HTR-8/SVneo (cell line): ENCODE results near the gene CMC1.
A peak's percentile ranks its signal among the peaks of the same experiment; 100 is the strongest.
"Not testable (repeated sequence)": the region's sequence is repeated elsewhere in the genome, so short reads cannot be mapped to it uniquely, and the experiment has no call there.

Experiments
- DNase-seq: peaks from one replicate; pipeline ENCODE4 v3.0.0; 2011; ENCODE audit warnings: low spot score, mixed read lengths; ENCODE audit not compliant: insufficient read length
- FAIRE-seq: peaks from 2 replicates; lab custom pipeline; 2011; peaks lifted over from hg19 to GRCh38; lab: Jason Lieb, UNC

The CMC1 gene

DNA sequence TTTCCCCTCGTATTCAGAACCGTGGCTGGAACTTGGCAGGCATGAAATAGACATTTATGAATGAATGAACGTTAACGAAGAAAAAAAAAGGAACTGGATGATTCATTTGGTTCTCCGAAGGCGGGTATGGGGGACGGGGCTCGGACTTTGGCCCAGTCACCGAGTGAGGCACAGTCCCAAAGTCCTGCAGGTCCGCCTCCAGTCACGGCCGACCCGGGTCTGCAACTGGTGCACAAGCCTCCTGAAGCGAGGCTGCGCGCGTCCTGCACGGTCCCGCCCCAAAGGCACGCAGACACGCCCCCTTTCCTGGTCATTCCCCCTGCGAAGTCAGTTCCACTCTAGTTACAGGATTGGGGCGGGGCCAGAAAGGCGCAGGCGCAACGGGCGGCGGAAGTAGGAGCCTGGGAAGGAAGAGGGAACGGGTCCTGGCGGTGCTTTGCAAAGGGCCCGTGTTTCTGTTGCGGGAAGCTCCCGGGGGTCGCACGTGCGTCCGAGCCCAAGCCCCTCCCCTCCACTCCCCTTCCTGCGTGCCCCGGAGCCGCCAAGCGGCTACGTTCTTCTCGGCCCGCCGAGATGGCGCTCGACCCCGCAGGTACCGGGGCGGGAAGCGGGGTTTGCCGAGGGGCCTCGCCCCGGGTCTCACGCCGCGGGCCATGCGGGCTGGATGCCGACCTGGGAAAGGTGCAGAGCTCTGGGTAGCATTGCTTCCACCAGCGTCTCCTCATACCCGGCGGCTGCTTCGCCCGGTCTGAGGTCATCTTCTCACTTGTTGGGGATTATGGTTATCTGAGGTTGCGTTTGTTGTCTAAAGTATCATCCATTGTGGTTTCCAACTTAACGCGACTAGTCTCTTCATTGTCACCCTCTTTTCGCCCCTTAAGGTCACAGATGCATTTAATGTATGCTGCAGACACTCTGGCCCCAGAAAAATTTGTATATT is at the start of gene CMC1:
CMC1 (plus strand) TSS at position 399 of the 940 bp plus-strand sequence; CDS start at position 574, 175 bp downstream.
- DNase-seq (peak; percentile 95), FAIRE-seq (peak; percentile 93)

GRCh38 chr3:28198161-28198560 is 43.3 kb upstream of the CMC1 start:
- DNase-seq = no peak
- FAIRE-seq = no peak

GRCh38 chr3:28198974-28199373 is 42.4 kb upstream of the CMC1 start:
- DNase-seq (no peak), FAIRE-seq (no peak)

DNA sequence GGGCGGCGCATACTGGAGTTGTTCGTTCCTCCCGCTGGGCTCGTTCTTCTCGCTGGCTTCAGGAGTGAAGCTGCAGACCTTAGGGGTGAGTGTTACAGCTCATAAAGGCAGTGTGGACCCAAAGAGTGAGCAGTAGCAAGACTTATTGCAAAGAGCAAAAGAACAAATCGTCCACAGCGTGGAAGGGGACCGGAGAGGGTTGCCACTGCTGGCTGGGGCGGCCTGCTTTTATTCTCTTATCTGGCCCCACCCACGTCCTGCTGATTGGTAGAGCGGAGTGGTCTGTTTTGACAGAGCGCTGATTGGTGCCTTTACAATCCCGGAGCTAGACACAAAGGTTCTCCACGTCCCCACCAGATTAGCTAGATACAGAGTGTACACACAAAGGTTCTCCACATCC is 41.8 kb upstream of the CMC1 start:
- DNase-seq, FAIRE-seq: not testable (repeated sequence)

GRCh38 chr3:28200366-28200848 is 41.0 kb upstream of the CMC1 start:
- not testable (repeated sequence) for DNase-seq, FAIRE-seq

- FAIRE-seq (no peak), DNase-seq (no peak)
Observed at GRCh38 chr3:28206479-28206878, 34.9 kb upstream of the CMC1 start.

DNA sequence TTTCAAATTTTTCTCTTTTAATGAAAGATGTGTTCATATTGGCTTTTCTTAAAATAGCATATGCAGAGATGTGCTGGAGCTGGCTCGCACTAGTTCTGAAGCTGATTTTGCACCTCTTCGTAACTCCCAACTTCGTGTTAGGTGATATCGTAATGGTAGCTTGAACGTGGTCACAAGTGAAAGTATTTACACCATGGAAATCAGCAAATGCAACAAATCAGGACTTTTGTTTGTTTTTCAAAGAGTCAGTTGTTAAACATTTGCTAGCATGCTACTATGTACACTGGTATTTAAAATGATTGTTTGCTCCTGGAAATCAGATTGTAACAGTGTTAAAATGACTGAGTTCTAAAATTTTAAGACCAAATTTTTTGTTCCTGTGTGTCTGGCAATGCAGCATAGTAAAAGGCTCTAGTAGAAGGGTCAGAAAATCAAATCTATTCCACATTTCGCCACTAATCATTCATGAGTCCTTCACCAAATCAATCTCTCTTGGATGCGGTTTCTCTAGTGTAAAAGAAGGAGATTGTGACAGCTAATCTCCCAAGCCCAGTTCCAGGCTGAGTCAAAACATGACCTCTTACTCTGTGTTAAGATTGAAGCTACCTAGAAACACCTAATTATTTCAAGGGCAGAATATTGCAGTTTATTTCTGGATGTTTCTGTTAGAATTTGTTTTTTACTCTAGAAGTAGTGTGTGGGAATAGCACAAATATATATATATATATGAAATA is 34.3 kb upstream of the CMC1 start:
- no peak for DNase-seq
- FAIRE-seq = no peak

GRCh38 chr3:28210968-28211713 is 30.3 kb upstream of the CMC1 start:
- no peak for DNase-seq
- no peak for FAIRE-seq

DNA sequence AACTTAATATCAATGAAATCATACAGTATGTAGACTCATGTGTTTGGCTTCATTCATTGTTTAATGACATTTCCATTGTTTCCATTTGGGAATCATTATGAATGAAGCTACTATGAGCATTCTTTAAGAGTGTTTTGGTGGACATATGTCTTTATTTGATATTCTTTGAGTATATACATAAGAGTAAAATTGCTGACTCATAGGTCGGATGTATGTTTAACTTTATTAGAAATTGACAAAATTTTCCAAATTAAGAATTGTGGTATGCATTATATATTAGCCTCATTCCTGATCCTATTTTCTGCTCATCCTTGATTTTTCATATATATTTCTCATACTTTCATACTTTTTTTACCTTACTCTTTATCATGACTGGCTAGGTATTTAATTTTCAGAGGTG is 28.7 kb upstream of the CMC1 start:
- FAIRE-seq (no peak), DNase-seq (no peak)

GRCh38 chr3:28215407-28215806 is 26.0 kb upstream of the CMC1 start:
- DNase-seq (no peak), FAIRE-seq (no peak)

- DNase-seq (no peak), FAIRE-seq (no peak)
Observed at GRCh38 chr3:28218071-28218916, 23.1 kb upstream of the CMC1 start.

GRCh38 chr3:28218917-28219198 is 22.6 kb upstream of the CMC1 start:
- no peak for DNase-seq
- no peak for FAIRE-seq

GRCh38 chr3:28224430-28224829 is 17.0 kb upstream of the CMC1 start:
- DNase-seq (no peak), FAIRE-seq (no peak)

DNA sequence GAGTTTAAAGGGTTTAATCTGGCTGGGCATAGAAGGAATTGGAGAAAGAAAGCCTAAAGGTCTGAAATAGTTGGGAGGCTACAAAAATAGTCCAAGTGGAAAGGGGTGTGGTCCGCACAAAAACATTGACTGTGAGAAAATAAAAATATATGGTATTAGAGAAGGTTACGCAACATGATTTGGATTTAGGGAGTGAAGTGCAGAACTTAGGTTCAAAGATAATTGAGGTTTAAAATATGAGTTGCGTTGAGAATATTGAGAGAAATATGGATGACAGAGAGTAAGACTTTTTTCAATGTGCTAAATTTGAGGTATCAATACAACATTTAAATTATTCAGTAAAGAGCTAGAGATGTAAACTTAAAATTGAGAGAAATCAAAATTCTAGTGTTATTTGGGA is 15.4 kb upstream of the CMC1 start:
- FAIRE-seq = no peak
- no peak for DNase-seq

- no peak for FAIRE-seq
Observed at GRCh38 chr3:28228623-28229022, 12.8 kb upstream of the CMC1 start.

GRCh38 chr3:28232659-28233058 is 8.8 kb upstream of the CMC1 start:
- DNase-seq (no peak), FAIRE-seq (no peak)

More at GRCh38 chr3:28228623-28229022, 12.8 kb upstream of the CMC1 start:
- no peak for DNase-seq

GRCh38 chr3:28234454-28234853 is 7.0 kb upstream of the CMC1 start:
- no peak for DNase-seq
- FAIRE-seq = no peak

DNA sequence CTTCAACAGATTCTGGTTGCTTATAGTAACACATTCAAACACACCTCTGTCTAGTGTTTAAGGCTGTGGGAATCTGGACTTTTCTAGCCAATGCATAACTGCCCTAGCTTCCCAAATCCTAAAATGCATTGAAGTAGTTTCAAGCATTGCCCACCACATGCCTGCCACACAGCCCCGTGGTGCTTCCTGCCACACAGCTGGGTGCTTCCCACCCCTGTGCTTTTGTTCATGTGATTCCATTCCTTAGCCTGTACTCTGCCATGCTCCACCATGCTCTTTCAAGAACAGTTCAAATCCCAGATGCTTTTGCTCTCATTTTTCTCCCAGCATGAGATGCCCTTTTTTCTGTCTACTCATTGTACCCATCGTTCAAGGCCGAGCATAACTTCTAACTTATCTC is 2.3 kb upstream of the CMC1 start:
- peak; percentile 20 for FAIRE-seq
- DNase-seq = no peak

DNA sequence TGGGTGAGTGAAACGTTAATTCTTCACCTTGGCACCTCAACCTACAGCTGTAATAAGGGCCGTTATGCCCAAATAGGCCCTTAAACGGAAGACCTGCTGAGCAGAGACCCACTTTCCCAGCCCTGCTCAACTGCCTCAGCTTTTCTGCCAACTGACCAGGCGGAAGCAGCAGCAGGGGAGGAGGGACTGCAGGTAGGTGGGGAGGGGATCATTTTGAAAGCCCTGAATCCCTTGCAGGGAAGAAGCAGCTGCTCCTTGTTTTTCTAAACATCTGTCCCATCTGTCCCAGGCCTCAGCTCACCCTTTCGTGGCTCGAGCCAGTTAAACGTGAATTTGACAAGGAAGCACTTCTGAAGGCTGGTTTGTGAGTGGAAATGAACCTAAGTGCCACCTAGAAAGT is 978 bp upstream of the CMC1 start:
- FAIRE-seq (no peak), DNase-seq (no peak)

GRCh38 chr3:28242519-28242918 is 1.1 kb downstream of the CMC1 start:
- FAIRE-seq (no peak), DNase-seq (no peak)
